B cell (primary cell): ENCODE results near the gene KANK2.

Source experiments
- CTCF ChIP-seq: fragments of 200-600 bp; IDR thresholded peaks from one replicate; pipeline ENCODE4 v1.8.0; 2022; ENCODE audit warnings: antibody characterized with exemption, mild to moderate bottlenecking
- EZH2 ChIP-seq: IDR thresholded peaks from 2 replicates; pipeline ENCODE4 v1.6.1; 2012; ENCODE audit warnings: borderline replicate concordance, low read depth, mild to moderate bottlenecking, moderate library complexity, low read length; ENCODE audit not compliant: insufficient read depth, poor library complexity, severe bottlenecking

GRCh38 chr19:11175920-11176319 lies 21.4 kb downstream of the KANK2 start:
- TF ChIP-seq CTCF (no peak), EZH2 (no peak)
